Activated CD8-positive, alpha-beta T cell treated with anti-CD3 and anti-CD28 coated beads, Interleukin-2, amount 10 ng/mL, durations not matched to agents 7 days and 5 days (primary cell): Measurements from ENCODE around the gene ARHGAP21. TPM values are rescaled to one million over a fixed set of nuclear protein-coding genes. Genes with fewer than 3 reads are reported as not detected.
A peak's percentile ranks its signal among the peaks of the same experiment; 100 is the strongest.

ENCODE experiments used
- ATAC-seq: fragments of 150-1000 bp; cut with Tn5 transposase; one replicate; pipeline ENCODE4 v1.10.0; 2021; ENCODE audit warnings: moderate library complexity
- CTCF ChIA-PET: fragments of 350-600 bp; sonication (Branson Sonifier 250); formaldehyde crosslinking; loops from one replicate; lab custom pipeline; 2021; ENCODE audit warnings: antibody characterized with exemption; lab: Charles Lee
- POLR2A ChIA-PET: fragments of 350-600 bp; sonication (Branson Sonifier 250); formaldehyde crosslinking; loops from one replicate; lab custom pipeline; 2021; ENCODE audit warnings: antibody characterized with exemption; lab: Charles Lee
- DNase-seq: peaks from one replicate; pipeline ENCODE4 v3.0.0-alpha.2; 2020
- H3K27ac Mint-ChIP-seq: one replicate; pipeline ENCODE4 v1.8.0; 2021; ENCODE audit warnings: mild to moderate bottlenecking, mixed read lengths
- H3K27me3 Mint-ChIP-seq: one replicate; pipeline ENCODE4 v1.8.0; 2021; ENCODE audit warnings: low read depth, mixed read lengths
- H3K36me3 Mint-ChIP-seq: one replicate; pipeline ENCODE4 v1.8.0; 2021; ENCODE audit warnings: low read depth, mixed read lengths
- H3K4me1 Mint-ChIP-seq: one replicate; pipeline ENCODE4 v1.8.0; 2021; ENCODE audit warnings: low read depth, mixed read lengths
- H3K4me3 Mint-ChIP-seq: one replicate; pipeline ENCODE4 v1.8.0; 2021; ENCODE audit warnings: mild to moderate bottlenecking, mixed read lengths
- H3K9me3 Mint-ChIP-seq: one replicate; pipeline ENCODE4 v1.8.0; 2022; ENCODE audit warnings: mixed read lengths; ENCODE audit not compliant: insufficient read depth
- total RNA-seq, 2 experiments: library from RNA; stranded (reverse); gene quantifications; one replicate each; pipeline ENCODE4 v1.2.3, GENCODE V29; 2021

ARHGAP21 gene
- total RNA-seq, 2 experiments from 2014 or later = 26.3 to 28.1 TPM

- Mint-ChIP-seq H3K4me1 (no peaks in the 10 kb centered on the region), H3K36me3 (no peaks in the 10 kb centered on the region), H3K27me3 (peaks cover 3% of the 10 kb centered on the region), H3K27ac (no peak overlapping the region), H3K9me3 (no peaks in the 10 kb centered on the region), H3K4me3 (no peak overlapping the region)
- POLR2A ChIA-PET = no interaction called here
- no peak for ATAC-seq
- CTCF ChIA-PET = no interaction called here
- DNase-seq = no peak
These were observed 154.3 kb downstream of the ARHGAP21 start for GRCh38 chr10:24569330-24569796.

GRCh38 chr10:24568042-24568441 lies 155.6 kb downstream of the ARHGAP21 start:
- peaks cover 3% of the 10 kb centered on the region for H3K27me3 Mint-ChIP-seq

GRCh38 chr10:24561453-24561852 lies 162.2 kb downstream of the ARHGAP21 start:
- no peaks in the 10 kb centered on the region for H3K27me3 Mint-ChIP-seq
- peaks cover 7% of the 10 kb centered on the region for H3K4me1 Mint-ChIP-seq
- no peaks in the 10 kb centered on the region for H3K36me3 Mint-ChIP-seq
- no peaks in the 10 kb centered on the region for H3K9me3 Mint-ChIP-seq
- no peak overlapping the region for H3K4me3 Mint-ChIP-seq
- DNase-seq (peak; percentile 1), ATAC-seq (no peak)
- ChIA-PET POLR2A (no interaction called here), CTCF (interaction anchor here (1.1 kb wide), 1 partner anchor 56 kb away, joined by 3 read pairs; no protein-coding TSS in a partner anchor)
- H3K27ac Mint-ChIP-seq = no peak overlapping the region

More at GRCh38 chr10:24568042-24568441, 155.6 kb downstream of the ARHGAP21 start:
- H3K4me1 Mint-ChIP-seq = no peaks in the 10 kb centered on the region
- ATAC-seq (no peak), DNase-seq (no peak)
- H3K36me3 Mint-ChIP-seq = no peaks in the 10 kb centered on the region
- CTCF ChIA-PET = no interaction called here
- no peak overlapping the region for H3K27ac Mint-ChIP-seq
- no peaks in the 10 kb centered on the region for H3K9me3 Mint-ChIP-seq
- POLR2A ChIA-PET = no interaction called here
- H3K4me3 Mint-ChIP-seq = no peak overlapping the region

- Mint-ChIP-seq H3K4me1 (peaks cover 10% of the 10 kb centered on the region), H3K4me3 (no peak overlapping the region), H3K27me3 (peaks cover 2% of the 10 kb centered on the region), H3K27ac (no peak overlapping the region), H3K36me3 (no peaks in the 10 kb centered on the region), H3K9me3 (no peaks in the 10 kb centered on the region)
- ATAC-seq (peak; percentile 68), DNase-seq (peak; percentile 45)
- ChIA-PET CTCF (interaction anchor here (2.2 kb wide), 1 partner anchor 38 kb away, joined by 15 read pairs; no protein-coding TSS in a partner anchor), POLR2A (no interaction called here)
These were observed 166.6 kb downstream of the ARHGAP21 start for GRCh38 chr10:24556750-24557742.

- Mint-ChIP-seq H3K4me3 (no peak overlapping the region), H3K27me3 (peaks cover 2% of the 10 kb centered on the region), H3K4me1 (peaks cover 10% of the 10 kb centered on the region), H3K9me3 (no peaks in the 10 kb centered on the region), H3K27ac (no peak overlapping the region), H3K36me3 (no peaks in the 10 kb centered on the region)
- DNase-seq = no peak
- ChIA-PET CTCF (interaction anchor here (2.2 kb wide), 1 partner anchor 37 kb away, joined by 15 read pairs; no protein-coding TSS in a partner anchor), POLR2A (no interaction called here)
- no peak for ATAC-seq
These were observed 167.4 kb downstream of the ARHGAP21 start for GRCh38 chr10:24556126-24556749.

- H3K36me3 Mint-ChIP-seq = no peaks in the 10 kb centered on the region
- peaks cover 10% of the 10 kb centered on the region for H3K4me1 Mint-ChIP-seq
- no peaks in the 10 kb centered on the region for H3K9me3 Mint-ChIP-seq
- DNase-seq (no peak), ATAC-seq (no peak)
- POLR2A ChIA-PET = no interaction called here
- peaks cover 2% of the 10 kb centered on the region for H3K27me3 Mint-ChIP-seq
- H3K27ac Mint-ChIP-seq = no peak overlapping the region
- no peak overlapping the region for H3K4me3 Mint-ChIP-seq
- CTCF ChIA-PET = no interaction called here
These were observed 169.7 kb downstream of the ARHGAP21 start for GRCh38 chr10:24554036-24554435.

- H3K9me3 Mint-ChIP-seq = no peaks in the 10 kb centered on the region
- ChIA-PET CTCF (interaction anchor here (0.8 kb wide), 1 partner anchor 10 kb away, joined by 3 read pairs; no protein-coding TSS in a partner anchor), POLR2A (no interaction called here)
- ATAC-seq = no peak
- no peak overlapping the region for H3K27ac Mint-ChIP-seq
- H3K4me1 Mint-ChIP-seq = peaks cover 10% of the 10 kb centered on the region
- DNase-seq = no peak
- peaks cover 2% of the 10 kb centered on the region for H3K27me3 Mint-ChIP-seq
- H3K4me3 Mint-ChIP-seq = no peak overlapping the region
- H3K36me3 Mint-ChIP-seq = no peaks in the 10 kb centered on the region
These were observed 170.6 kb downstream of the ARHGAP21 start for GRCh38 chr10:24553051-24553612.

- H3K27me3 Mint-ChIP-seq = peaks cover 2% of the 10 kb centered on the region
- H3K27ac Mint-ChIP-seq = no peak overlapping the region
- ChIA-PET CTCF (interaction anchor here (0.8 kb wide), 1 partner anchor 11 kb away, joined by 3 read pairs; no protein-coding TSS in a partner anchor), POLR2A (no interaction called here)
- H3K4me1 Mint-ChIP-seq = peaks cover 10% of the 10 kb centered on the region
- no peak overlapping the region for H3K4me3 Mint-ChIP-seq
- H3K36me3 Mint-ChIP-seq = no peaks in the 10 kb centered on the region
- no peaks in the 10 kb centered on the region for H3K9me3 Mint-ChIP-seq
- peak; percentile 23 for DNase-seq
- ATAC-seq = peak; percentile 58
These were observed 171.2 kb downstream of the ARHGAP21 start for GRCh38 chr10:24552346-24553016.

GRCh38 chr10:24551161-24551560 lies 172.5 kb downstream of the ARHGAP21 start:
- POLR2A ChIA-PET = no interaction called here
- CTCF ChIA-PET = no interaction called here
- ATAC-seq = no peak
- no peak overlapping the region for H3K27ac Mint-ChIP-seq
- DNase-seq = no peak
- H3K27me3 Mint-ChIP-seq = peaks cover 2% of the 10 kb centered on the region
- peaks cover 1% of the 10 kb centered on the region for H3K4me1 Mint-ChIP-seq
- H3K9me3 Mint-ChIP-seq = no peaks in the 10 kb centered on the region
- H3K36me3 Mint-ChIP-seq = no peaks in the 10 kb centered on the region
- no peak overlapping the region for H3K4me3 Mint-ChIP-seq

GRCh38 chr10:24550680-24551079 lies 173.0 kb downstream of the ARHGAP21 start:
- Mint-ChIP-seq H3K27me3 (peaks cover under 1% of the 10 kb centered on the region), H3K36me3 (no peaks in the 10 kb centered on the region)
- POLR2A ChIA-PET = no interaction called here

GRCh38 chr10:24545585-24545984 lies 178.1 kb downstream of the ARHGAP21 start:
- H3K4me1 Mint-ChIP-seq = no peaks in the 10 kb centered on the region
- CTCF ChIA-PET = no interaction called here

More at GRCh38 chr10:24550680-24551079, 173.0 kb downstream of the ARHGAP21 start:
- H3K4me3 Mint-ChIP-seq = no peak overlapping the region
- no peak for DNase-seq
- H3K27ac Mint-ChIP-seq = no peak overlapping the region
- ATAC-seq = no peak
- H3K9me3 Mint-ChIP-seq = no peaks in the 10 kb centered on the region
- CTCF ChIA-PET = no interaction called here
- H3K4me1 Mint-ChIP-seq = no peaks in the 10 kb centered on the region

More at GRCh38 chr10:24545585-24545984, 178.1 kb downstream of the ARHGAP21 start:
- Mint-ChIP-seq H3K27ac (no peak overlapping the region), H3K27me3 (no peaks in the 10 kb centered on the region), H3K9me3 (no peaks in the 10 kb centered on the region), H3K4me3 (no peak overlapping the region), H3K36me3 (no peaks in the 10 kb centered on the region)
- ATAC-seq = no peak
- DNase-seq = no peak
- POLR2A ChIA-PET = no interaction called here
